ENCODE results near the gene HDAC4. TPM values are rescaled to one million over a fixed set of nuclear protein-coding genes. Genes with fewer than 3 reads are reported as not detected.

HDAC4 gene
- total RNA-seq, 1 donor, result 20.3 TPM

DNA sequence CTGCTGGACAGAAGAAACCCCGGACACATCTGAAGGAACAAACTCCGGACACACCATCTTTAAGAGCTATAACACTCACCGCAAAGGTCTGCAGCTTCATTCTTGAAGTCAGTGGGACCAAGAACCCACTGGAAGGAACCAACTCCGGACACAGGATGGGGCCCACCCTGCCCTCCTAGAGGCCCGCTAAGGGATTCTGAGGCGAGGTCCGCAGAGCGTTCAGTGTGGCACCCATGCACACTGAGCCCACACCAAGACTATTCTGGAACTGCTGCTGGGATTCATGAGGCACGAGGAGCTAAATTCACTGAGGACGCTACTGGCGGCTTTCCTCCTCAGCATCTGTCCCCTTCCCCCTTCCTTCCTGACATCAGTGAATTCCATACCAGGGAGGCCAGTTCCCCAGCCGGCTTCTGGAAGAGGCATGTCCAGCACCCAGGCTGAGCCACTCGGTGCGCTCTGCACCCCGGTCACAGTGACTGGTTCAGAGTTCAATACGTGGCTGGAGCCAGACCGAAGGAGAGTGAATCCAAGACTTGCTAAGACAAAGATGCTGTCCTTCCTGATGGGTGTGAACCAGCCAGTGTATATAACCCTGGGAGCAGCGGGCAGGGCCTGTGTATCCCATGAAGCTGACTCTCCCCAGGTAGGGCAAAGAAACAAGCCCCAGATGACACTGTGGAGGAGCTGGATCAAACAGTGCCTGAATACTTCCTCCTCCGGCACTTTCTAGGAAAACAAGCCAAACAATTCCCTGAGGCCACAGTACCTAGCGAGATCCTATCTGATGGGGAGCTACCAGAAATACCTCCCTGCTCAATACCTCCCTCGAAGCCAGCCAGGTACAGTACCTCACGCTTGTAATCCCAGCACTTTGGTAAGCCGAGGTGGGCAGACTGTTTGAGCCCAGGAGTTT, 11.1 kb downstream of the HDAC4 start:
- DNase-seq (ENCODE audit: low read depth), result no peak
- TF ChIP-seq, protein P1, sequence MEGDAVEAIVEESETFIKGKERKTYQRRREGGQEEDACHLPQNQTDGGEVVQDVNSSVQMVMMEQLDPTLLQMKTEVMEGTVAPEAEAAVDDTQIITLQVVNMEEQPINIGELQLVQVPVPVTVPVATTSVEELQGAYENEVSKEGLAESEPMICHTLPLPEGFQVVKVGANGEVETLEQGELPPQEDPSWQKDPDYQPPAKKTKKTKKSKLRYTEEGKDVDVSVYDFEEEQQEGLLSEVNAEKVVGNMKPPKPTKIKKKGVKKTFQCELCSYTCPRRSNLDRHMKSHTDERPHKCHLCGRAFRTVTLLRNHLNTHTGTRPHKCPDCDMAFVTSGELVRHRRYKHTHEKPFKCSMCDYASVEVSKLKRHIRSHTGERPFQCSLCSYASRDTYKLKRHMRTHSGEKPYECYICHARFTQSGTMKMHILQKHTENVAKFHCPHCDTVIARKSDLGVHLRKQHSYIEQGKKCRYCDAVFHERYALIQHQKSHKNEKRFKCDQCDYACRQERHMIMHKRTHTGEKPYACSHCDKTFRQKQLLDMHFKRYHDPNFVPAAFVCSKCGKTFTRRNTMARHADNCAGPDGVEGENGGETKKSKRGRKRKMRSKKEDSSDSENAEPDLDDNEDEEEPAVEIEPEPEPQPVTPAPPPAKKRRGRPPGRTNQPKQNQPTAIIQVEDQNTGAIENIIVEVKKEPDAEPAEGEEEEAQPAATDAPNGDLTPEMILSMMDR (IDR thresholded peaks at IDR 0.05; ENCODE audit: insufficient read depth, low read depth, low read length), result no peak
- H3K4me3 ChIP-seq (ENCODE audit: low read depth, low read length), result no peak overlapping the region

DNA sequence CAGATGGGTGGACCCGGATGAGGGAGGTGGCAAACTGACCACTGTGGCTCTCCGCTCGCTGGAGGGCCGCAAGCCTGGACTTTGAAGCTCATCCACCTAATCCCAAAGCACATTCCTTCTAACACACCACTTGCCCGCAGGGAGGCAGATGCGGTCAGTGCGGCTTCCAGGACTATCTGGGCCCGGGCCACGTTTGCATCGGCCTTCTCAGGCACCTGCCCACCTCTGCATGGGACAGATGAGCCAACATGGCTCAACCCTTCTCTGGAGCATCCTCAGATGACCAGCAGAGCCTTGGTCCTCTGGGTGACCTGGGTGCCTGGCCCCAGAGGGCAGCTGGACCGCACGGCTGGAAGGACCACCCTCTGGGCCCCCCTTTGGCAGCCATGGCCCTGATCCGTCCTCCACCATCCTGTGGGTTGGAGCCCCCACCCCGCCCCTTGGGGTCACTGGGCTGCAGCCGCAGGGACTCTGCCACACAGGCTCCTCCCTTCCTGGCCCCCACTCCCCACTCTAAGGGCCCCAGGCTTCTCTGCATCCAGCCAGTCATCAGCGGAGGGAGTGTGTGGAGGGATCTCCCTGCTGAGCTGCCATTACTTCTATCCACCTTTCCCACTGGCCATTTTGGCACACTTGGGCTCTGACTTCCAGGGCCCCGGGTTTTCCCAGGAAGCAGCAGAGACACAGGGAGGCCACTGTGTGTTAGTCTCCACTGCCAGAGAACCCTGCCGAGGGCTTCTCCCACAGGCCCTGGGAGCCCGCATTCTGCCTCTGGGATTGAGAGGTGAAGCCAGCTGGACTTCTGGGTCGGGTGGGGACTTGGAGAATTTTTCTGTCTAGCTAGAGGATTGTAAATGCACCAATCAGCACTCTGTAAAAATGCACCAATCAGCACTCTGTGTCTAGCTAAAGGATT, 12.3 kb downstream of the HDAC4 start:
- DNase-seq (ENCODE audit: low read depth), result no peak
- H3K4me3 ChIP-seq (ENCODE audit: low read depth, low read length), result no peak overlapping the region
- TF ChIP-seq, protein P1 (IDR thresholded peaks at IDR 0.05; ENCODE audit: insufficient read depth, low read depth, low read length), result no peak

DNA sequence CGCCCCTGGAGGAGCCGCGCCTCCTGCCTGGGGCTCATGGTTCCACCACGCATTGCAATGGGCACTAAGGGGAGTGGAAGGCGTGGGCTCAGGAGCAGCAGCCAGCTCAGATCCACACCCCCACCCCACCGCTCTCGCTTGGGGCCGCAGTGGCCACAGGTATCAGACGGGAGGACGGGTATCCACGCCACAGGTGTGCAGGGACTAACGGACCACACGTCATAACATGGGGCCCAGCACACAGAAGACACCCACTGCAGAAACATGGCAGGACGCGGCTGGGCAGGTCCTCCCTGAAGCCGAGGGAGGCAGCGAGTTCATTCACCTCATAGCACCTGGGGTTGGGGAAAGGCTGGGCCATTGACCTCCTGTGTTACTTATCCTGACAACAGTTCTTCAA, 13.0 kb downstream of the HDAC4 start:
- no peak for DNase-seq (ENCODE audit: low read depth)
- H3K4me3 ChIP-seq (ENCODE audit: low read depth, low read length), result no peak overlapping the region
- TF ChIP-seq, protein P1 (IDR thresholded peaks at IDR 0.05; ENCODE audit: insufficient read depth, low read depth, low read length), result no peak

DNA sequence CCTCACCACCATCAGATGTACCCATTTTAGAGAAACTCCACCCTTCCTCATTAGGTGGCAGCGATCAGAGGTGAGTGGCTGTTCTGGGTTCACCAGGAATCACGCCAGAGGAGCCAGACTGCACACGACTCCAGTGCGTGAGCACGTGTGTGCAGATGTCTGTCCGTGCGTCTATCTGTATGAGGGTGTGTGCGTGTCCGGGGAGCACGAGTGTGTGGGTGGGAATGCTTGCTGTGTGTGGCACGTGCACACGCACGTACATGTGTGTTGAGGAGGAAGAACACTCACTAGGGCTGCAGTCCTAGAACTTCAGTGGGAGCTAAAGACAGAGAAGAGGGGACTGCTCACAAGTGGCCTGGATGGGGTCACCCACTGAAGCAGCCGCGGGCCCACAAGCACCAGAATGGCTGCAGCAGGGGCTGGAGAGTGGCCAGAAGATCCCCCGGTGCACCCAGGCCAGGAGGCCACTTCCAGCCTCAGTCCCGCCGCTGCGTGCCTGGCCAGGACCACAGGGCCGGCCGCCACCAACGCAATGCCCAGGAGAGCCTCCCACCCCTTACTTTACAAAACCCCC, 13.9 kb downstream of the HDAC4 start:
- no peak for DNase-seq (ENCODE audit: low read depth)
- no peak overlapping the region for H3K4me3 ChIP-seq (ENCODE audit: low read depth, low read length)
- TF ChIP-seq, protein P1 (IDR thresholded peaks at IDR 0.05; ENCODE audit: insufficient read depth, low read depth, low read length), result no peak

GRCh38 chr2:239386001-239386670, 14.7 kb downstream of the HDAC4 start:
- no peak overlapping the region for H3K4me3 ChIP-seq (ENCODE audit: low read depth, low read length)
- TF ChIP-seq, protein P1 (IDR thresholded peaks at IDR 0.05; ENCODE audit: insufficient read depth, low read depth, low read length), result no peak
- no peak for DNase-seq (ENCODE audit: low read depth)

All from fibroblast of villous mesenchyme (primary cell).